ENCODE measurements around the gene SMS.

- no peak for TF ChIP-seq POLR2AphosphoS5 (IDR thresholded peaks at IDR 0.05)
- no peak for TF ChIP-seq CTCF (IDR thresholded peaks at IDR 0.05)
Observed at GRCh38 chrX:21958187-21958586, 17.7 kb downstream of the SMS start.

Measured in stomach (tissue), 4 donors.